ENCODE measurements around the gene CRACDL. TPM values are rescaled to one million over a fixed set of nuclear protein-coding genes. Genes with fewer than 3 reads are reported as not detected.
A peak's percentile ranks its signal among the peaks of the same experiment; 100 is the strongest.
"Not testable (repeated sequence)": the region's sequence is repeated elsewhere in the genome, so short reads cannot be mapped to it uniquely, and the experiment has no call there.

Gene CRACDL
- total and polyA plus RNA-seq, 2 of the 13 experiments (the other 11 are each of a cell fraction or from before 2014, with no cell fraction given) = 0.15 to 0.26 TPM

- TF ChIP-seq TBP (CRISPR knock-in tag; IDR thresholded peaks at IDR 0.05) (no peak), MIER3 (CRISPR knock-in tag; IDR thresholded peaks at IDR 0.05; ENCODE audit: borderline replicate concordance) (no peak), ZNF318 (CRISPR knock-in tag; IDR thresholded peaks at IDR 0.05) (no peak)
These were observed 34.7 kb downstream of the CRACDL start (continued) for GRCh38 chr2:98901291-98901690.

- CTCF ChIA-PET (ENCODE audit: low intra/inter-chr PET ratio, low total read pairs) = no interaction called here
- ATAC-seq = no peak
- no peaks in the 10 kb centered on the region for H3K9me3 ChIP-seq (ENCODE audit: low read length)
- no peak for FAIRE-seq
- H3K4me3 ChIP-seq (replicated peaks in 1 of 3; ENCODE audit: insufficient read depth in 1 of 3, low read depth in 2 of 3, low read length in 3 of 3) = no peak overlapping the region
- POLR2A ChIA-PET = no interaction called here
- H2AFZ ChIP-seq (ENCODE audit: low read length) = no peak overlapping the region
- H3K79me2 ChIP-seq (ENCODE audit: insufficient read depth, low read length) = no peaks in the 10 kb centered on the region
- H3K4me1 ChIP-seq (ENCODE audit: insufficient read depth, low read length) = no peaks in the 10 kb centered on the region
- H3K9ac ChIP-seq (ENCODE audit: insufficient read depth, low read depth, low read length) = no peak overlapping the region
- no TSS peak for BruUV-seq (replicated peaks)
- DNase-seq (ENCODE audit: low spot score) = no peak
- no peaks in the 10 kb centered on the region for H4K20me1 ChIP-seq (ENCODE audit: insufficient read depth, low read length)
- in situ Hi-C loops (cut with HindIII; ENCODE audit: extremely low pct_ligation_motif_present, low pct_unique_long_range_greater_than_20kb) (no loop called here), intact Hi-C loops (cut with micrococcal nuclease; ENCODE audit: unreplicated experiment) (no loop called here)
- peaks cover 2 to 28% of the 10 kb centered on the region in 2 experiments; a peak in 2 of 5 replicates for H3K27me3 ChIP-seq (ENCODE audit: control insufficient read depth in 1 of 2, insufficient read depth in 2 of 2, low read length in 2 of 2)
- TF ChIP-seq ZNF629 (CRISPR knock-in tag; conservative IDR thresholded peaks at IDR 0.05) = 0 out of 2 replicates have a peak, but pooled peaks have one; percentile 29
- TF ChIP-seq ZNF678 (CRISPR knock-in tag; IDR thresholded peaks at IDR 0.05) = no peak
- H3K4me2 ChIP-seq (ENCODE audit: low read depth, low read length) = no peak overlapping the region
- H3K27ac ChIP-seq (ENCODE audit: extremely low read length, insufficient read depth, low read length) = no peak overlapping the region
- H3K36me3 ChIP-seq (replicated peaks in 1 of 2; ENCODE audit: control insufficient read depth in 1 of 2, insufficient read depth in 2 of 2, low read length in 2 of 2) = no peaks in the 10 kb centered on the region
- 58% methylated on average over 8 of the region's 8 CpGs for WGBS (ENCODE audit: low lambda C conversion rate)
These were observed 35.3 kb downstream of the CRACDL start for GRCh38 chr2:98900721-98901120.

GRCh38 chr2:98899703-98900078 is 36.3 kb downstream of the CRACDL start:
- in situ Hi-C loops (cut with HindIII; ENCODE audit: extremely low pct_ligation_motif_present, low pct_unique_long_range_greater_than_20kb) = not testable (repeated sequence)
- H3K27me3 ChIP-seq (ENCODE audit: control insufficient read depth in 1 of 2, insufficient read depth in 2 of 2, low read length in 2 of 2) = peaks cover 4 to 38% of the 10 kb centered on the region in 2 experiments; a peak in 3 of 5 replicates

More at GRCh38 chr2:98899703-98900078, 36.3 kb downstream of the CRACDL start:
- ATAC-seq; H3K79me2 ChIP-seq (ENCODE audit: insufficient read depth, low read length); DNase-seq (ENCODE audit: low spot score); H4K20me1 ChIP-seq (ENCODE audit: insufficient read depth, low read length); intact Hi-C loops (cut with micrococcal nuclease; ENCODE audit: unreplicated experiment); CTCF ChIA-PET (ENCODE audit: low intra/inter-chr PET ratio, low total read pairs); H2AFZ ChIP-seq (ENCODE audit: low read length); H3K4me1 ChIP-seq (ENCODE audit: insufficient read depth, low read length); POLR2A ChIA-PET; BruUV-seq (replicated peaks); H3K9me3 ChIP-seq (ENCODE audit: low read length); H3K36me3 ChIP-seq (replicated peaks in 1 of 2; ENCODE audit: control insufficient read depth in 1 of 2, insufficient read depth in 2 of 2, low read length in 2 of 2); H3K9ac ChIP-seq (ENCODE audit: insufficient read depth, low read depth, low read length); H3K27ac ChIP-seq (ENCODE audit: extremely low read length, insufficient read depth, low read length); H3K4me2 ChIP-seq (ENCODE audit: low read depth, low read length); FAIRE-seq; H3K4me3 ChIP-seq (replicated peaks in 1 of 3; ENCODE audit: insufficient read depth in 1 of 3, low read depth in 2 of 3, low read length in 3 of 3): not testable (repeated sequence)
- 34% methylated on average over 2 of the region's 2 CpGs for WGBS (ENCODE audit: low lambda C conversion rate)
